ENCODE data around the gene DNAAF1.
"Not testable (repeated sequence)": the region's sequence is repeated elsewhere in the genome, so short reads cannot be mapped to it uniquely, and the experiment has no call there.

Gene DNAAF1

GRCh38 chr16:84214451-84215066 is 69.5 kb downstream of the DNAAF1 start:
- no peak for DNase-seq

- DNase-seq = no peak
These were observed 70.4 kb downstream of the DNAAF1 start for GRCh38 chr16:84215531-84215930.

GRCh38 chr16:84216144-84216543 is 71.0 kb downstream of the DNAAF1 start:
- not testable (repeated sequence) for DNase-seq

- DNase-seq = no peak
These were observed 73.2 kb downstream of the DNAAF1 start for GRCh38 chr16:84218176-84218823.

GRCh38 chr16:84218956-84219355 is 73.8 kb downstream of the DNAAF1 start:
- DNase-seq = no peak

GRCh38 chr16:84220851-84221250 is 75.7 kb downstream of the DNAAF1 start:
- no peak for DNase-seq

GRCh38 chr16:84223456-84223855 is 78.3 kb downstream of the DNAAF1 start:
- no peak for DNase-seq

- no peak for DNase-seq
These were observed 79.4 kb downstream of the DNAAF1 start for GRCh38 chr16:84224554-84224953.

GRCh38 chr16:84225126-84225525 is 80.0 kb downstream of the DNAAF1 start:
- DNase-seq = no peak

- no peak for DNase-seq
These were observed 80.5 kb downstream of the DNAAF1 start for GRCh38 chr16:84225571-84225970.

- DNase-seq = no peak
These were observed 80.9 kb downstream of the DNAAF1 start for GRCh38 chr16:84226026-84226425.

Measured in DMS79 treated with DMSO at 0.1 percent for 48 hours (cell line).